Stimulated activated CD8-positive, alpha-beta memory T cell treated with anti-CD3 and anti-CD28 coated beads, Interleukin-4, amount 100 ng/mL, for 4 hours (primary cell): Measurements from ENCODE around the gene ATG13.
"Not testable (repeated sequence)": the region's sequence is repeated elsewhere in the genome, so short reads cannot be mapped to it uniquely, and the experiment has no call there.

Source experiments
- DNase-seq, 2 donors: peaks; one replicate each; pipeline ENCODE4 v3.0.0-alpha.2; 2020; ENCODE audit warnings: low read depth in 2 of 2, low spot score in 1 of 2

Gene ATG13

GRCh38 chr11:46642627-46643335 is 25.4 kb downstream of the ATG13 start:
- DNase-seq: no peak

DNA sequence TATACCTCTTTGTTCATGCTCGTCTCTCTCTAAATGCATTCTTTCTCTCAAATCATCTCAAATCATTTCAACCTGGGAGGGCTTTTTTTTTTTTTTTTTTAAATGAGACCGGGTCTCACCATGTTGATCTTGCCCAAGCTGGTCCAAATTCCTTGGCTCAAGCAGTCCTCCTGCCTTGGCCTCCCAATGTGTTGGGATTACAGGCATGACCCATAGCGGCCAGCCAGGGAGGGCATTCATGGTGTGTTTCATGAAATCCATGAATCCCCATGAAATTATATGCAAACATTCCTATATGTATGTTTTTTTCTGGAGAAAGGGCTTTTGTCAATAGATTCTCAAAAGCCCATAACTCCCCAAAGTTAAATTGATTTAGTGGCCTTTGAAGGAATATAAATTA is 26.2 kb downstream of the ATG13 start:
- DNase-seq: no peak

- DNase-seq: no peak
Observed at GRCh38 chr11:46643986-46644385, 26.6 kb downstream of the ATG13 start.

DNA sequence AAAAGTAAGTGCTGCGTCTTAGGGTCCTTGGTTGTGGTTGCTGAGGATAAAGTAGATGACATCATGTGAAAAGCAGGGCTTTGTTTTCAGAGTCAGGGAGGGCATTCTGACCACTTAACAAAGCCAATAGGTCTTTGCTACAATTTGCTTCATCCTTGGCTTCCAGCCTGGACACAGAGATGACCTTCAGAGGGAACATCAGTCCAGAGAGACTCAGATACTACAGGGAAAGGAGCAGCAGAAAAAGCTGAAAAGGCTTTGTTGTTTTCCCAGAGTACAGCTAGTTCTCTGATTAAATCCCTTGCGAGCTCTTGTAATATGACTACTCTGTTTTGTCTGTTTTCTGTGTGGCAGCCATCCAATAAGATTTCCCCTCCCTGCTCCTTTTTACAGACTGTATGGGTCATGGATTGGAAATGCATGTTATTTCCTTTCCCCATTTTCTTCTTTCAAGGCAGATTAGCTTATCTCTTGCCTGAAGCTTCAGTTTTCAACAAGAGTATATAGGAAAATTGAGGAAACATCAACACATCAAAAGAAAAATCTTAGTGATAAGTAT is 31.9 kb downstream of the ATG13 start:
- DNase-seq: no peak

DNA sequence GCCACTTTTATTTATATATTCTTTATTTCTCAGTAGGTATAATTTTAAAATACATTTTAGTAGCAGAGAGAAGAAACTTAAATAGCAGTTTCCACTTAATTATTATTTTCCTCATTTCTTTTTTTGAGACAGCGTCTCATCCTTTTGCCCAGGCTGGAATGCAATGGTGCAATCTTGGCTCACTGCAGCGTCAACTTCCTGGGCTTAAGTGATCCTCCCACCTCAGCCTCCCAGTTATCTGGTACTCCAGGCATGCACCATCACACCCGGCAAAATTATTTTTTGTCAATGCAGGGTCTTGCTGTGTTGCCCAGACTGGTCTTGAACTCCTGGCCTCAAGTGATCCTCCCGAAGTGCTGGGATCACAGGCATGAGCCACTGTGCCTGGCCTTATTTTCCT is 38.3 kb downstream of the ATG13 start:
- no peak for DNase-seq

GRCh38 chr11:46657186-46657585 is 39.8 kb downstream of the ATG13 start:
- no peak for DNase-seq

GRCh38 chr11:46658259-46658658 is 40.9 kb downstream of the ATG13 start:
- DNase-seq: no peak

DNA sequence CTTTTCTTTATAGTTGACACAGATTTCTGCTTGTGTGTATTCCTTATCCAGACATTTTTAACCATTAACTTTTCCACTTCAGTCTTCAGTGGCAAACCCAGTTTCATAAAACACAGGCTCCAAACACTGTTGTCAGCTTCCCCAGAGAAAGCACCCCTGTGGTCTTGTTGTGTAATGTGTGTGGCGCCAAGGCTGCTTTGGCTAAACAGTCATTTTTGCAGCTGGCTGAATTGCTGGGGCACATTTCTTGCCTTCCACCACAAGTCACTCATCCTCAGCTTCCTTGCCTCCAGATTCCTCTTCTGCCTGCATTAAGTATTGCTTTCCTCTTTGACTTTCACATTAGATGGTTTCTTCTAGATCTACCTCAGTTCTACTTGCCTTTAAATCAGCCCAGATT is 42.6 kb downstream of the ATG13 start:
- no peak for DNase-seq

GRCh38 chr11:46661836-46662235 is 44.5 kb downstream of the ATG13 start:
- DNase-seq: no peak

GRCh38 chr11:46662366-46662765 is 45.0 kb downstream of the ATG13 start:
- no peak for DNase-seq

DNA sequence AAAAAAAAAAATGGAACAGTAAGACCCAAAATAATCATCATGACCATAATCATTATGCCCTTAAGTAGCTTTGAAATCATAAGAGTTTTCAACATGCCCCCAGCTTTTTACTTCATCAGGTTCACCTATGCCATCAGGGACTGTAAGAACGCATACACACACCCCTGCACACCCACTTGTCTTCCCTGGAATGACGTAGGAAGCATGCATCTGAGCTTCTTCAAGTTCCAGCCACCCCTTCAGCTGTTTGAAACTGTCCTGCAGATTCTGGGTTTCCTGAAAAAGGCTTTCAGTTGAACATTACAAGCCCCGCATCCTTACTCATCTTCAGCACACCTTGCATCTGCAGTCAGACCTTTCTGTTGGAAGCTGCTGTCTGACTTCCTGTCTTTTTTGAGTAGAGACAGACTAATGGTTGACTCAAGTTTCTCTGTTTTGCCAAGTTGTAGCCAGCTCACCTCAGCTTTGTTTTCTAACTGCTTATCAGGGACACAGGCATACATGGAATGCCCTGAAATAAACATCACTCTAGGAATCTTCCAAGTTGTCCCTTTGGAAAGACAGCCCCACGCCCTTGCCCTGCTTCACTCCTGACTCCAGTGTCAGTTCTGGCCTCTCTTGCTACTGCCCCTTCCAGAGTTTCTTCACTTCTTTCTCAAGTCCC is 46.1 kb downstream of the ATG13 start:
- no peak for DNase-seq

GRCh38 chr11:46664612-46665011 is 47.3 kb downstream of the ATG13 start:
- DNase-seq: no peak

DNA sequence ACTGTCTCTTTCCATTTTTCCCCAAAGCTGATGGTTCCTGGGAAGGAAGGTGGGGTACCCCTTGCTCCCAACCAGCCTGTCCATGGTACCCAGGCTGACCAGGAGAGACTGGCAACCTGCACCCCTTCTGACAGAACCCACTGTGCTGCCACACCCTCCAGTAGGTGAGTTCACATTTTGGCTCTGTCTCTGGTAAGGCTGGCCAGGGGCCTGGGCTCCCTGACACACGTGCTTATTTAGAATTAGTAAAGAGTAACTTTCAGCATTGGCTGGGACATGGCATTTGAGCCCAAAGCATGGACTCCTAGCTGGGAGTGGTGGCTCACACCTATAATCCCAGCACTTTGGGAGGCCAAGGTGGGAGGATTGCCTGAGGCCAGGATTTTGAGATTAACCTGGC is 48.0 kb downstream of the ATG13 start:
- no peak for DNase-seq

DNA sequence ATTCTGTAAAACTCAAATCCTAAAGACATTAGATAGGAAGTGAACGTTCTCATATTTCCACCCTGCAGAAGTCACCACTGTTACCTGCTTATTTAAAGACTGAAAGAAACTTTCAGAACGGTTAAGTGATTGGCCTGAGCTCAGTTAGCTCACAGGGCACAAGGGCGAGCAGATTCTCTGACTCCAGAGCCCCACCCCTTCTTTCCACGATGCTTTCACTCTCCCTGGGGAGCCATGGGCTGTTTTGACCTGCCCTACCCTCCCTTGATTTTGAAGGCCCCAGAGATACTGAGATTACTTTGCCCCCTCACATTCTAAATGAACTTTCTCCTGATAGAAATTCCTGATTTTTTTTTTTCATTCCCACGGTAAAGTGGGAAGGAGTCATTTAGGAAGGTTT is 49.2 kb downstream of the ATG13 start:
- no peak for DNase-seq

DNA sequence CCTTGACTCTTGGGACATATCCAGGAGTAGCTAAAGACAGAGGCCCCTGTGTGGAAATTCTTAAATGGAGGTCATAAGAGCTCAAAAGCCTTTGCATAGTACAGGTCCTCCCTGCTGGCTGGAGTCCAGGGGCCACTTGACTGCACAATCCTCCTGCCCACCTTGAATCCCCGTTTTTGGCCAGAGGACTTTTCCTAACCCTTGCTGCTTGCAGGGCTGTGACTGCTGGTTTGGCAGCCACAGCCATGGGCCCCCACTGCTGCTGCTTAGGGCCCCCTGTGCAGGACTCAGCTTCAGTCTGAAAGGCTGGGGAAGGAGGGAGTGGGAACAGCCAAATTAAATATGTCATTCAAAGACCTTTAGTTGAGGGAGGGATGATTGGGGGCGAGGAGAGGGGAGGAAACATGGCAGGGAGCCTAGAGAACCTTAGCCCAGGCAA is 49.7 kb downstream of the ATG13 start:
- DNase-seq: no peak

DNA sequence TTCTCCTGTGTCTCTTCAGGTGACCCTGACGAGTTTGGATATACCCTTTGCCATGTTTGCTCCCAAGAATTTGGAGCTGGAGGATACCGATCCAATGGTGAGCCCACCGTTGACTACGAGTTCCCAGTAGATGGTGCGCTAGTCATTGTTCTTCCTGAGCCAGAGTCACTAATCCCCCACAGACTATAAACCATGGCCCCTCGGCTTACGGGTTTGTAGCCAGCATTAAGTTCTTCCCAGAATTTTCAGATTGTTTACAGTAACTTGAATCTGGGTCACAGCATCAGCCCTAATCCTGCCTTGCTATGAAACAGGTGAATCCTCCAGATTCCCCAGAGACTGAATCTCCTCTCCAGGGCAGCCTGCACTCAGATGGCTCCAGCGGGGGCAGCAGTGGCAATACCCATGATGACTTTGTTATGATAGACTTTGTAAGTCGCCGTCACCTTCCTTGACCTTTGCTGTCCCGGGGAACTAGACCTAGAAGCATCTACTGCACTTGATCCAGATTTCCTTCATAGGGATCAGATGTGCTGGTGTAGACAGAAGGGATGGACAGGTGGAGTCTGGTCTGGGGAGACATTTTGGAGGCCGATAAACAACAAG is 51.2 kb downstream of the ATG13 start:
- no peak for DNase-seq

DNA sequence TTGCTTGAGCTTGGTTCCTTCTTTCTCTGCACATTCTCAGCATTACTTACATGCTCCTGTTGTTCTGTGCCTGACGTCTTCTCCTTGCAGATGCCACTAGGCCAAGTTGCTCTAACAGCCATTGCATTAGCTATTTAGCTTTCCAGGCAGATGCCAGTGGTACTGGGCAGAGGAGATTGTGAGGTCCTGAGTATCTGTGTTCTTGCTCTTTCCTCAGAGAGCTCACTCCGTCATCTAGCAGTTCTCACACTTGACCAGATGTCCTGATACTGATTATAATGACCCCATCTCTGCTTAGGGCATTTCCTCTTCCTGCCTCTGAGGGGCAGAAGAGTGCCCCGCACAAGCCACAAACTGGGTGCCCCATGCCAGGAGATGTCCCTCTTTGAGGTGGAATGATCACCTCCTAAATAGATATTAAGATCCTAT is 52.4 kb downstream of the ATG13 start:
- DNase-seq: no peak

DNA sequence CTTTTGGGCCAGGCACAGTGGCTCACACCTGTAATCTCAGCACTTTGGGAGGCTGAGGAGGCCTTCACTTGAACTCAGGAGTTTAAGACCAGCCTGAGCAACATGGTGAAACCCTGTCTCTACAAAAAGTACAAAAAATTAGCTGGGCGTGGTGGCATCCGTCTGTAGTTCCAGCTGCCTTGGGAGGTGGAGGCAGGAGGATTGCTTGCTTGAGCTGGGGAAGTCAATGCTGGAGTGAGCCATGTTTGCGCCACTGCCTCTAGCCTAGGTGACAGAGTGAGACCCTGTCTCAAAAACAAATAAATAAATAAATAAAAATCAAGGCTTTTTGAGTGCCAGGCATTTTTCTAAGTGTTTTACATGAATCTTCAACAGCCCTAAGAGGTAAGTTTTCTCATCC is 53.2 kb downstream of the ATG13 start:
- DNase-seq: not testable (repeated sequence)

DNA sequence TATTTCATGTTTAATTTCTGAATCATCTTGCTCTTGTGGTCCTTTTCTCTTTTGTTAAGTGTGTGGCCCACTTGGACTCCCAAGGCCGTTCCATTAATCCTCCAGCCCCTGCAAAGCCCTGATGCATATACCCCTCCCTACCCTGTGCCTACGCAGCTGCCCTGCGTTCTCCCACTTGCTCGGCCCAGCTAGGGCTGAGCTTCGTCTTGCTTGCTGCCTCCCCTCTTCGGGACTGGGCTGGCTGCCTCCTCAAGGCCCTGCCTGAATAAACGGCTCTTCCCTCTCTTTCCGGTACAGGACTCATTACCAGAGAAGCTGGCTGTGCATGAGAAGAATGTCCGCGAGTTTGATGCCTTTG is 54.6 kb downstream of the ATG13 start:
- DNase-seq: no peak

DNA sequence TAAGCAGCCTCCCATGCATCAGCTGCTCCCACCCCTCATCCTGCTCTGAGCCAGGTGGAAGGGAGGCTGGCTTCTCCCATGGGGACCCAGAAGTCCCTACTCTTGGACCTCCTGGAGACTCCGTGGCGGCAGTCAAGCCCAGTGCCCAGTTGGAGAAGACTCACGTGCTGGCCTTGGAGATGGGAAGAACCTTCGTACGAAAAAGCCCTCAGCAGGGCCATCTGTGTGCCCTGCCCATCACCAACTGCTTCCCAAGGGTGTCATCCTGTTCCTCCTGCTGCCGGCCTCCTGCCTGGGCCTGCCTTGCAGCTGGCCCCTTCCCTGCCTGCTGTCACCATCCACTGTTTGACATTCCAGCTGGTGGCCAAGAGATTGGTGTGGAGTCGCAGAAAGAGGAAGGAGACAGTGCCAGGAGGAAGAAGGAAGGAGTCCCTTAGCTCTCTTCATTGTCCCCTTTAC is 55.1 kb downstream of the ATG13 start:
- DNase-seq: no peak

DNA sequence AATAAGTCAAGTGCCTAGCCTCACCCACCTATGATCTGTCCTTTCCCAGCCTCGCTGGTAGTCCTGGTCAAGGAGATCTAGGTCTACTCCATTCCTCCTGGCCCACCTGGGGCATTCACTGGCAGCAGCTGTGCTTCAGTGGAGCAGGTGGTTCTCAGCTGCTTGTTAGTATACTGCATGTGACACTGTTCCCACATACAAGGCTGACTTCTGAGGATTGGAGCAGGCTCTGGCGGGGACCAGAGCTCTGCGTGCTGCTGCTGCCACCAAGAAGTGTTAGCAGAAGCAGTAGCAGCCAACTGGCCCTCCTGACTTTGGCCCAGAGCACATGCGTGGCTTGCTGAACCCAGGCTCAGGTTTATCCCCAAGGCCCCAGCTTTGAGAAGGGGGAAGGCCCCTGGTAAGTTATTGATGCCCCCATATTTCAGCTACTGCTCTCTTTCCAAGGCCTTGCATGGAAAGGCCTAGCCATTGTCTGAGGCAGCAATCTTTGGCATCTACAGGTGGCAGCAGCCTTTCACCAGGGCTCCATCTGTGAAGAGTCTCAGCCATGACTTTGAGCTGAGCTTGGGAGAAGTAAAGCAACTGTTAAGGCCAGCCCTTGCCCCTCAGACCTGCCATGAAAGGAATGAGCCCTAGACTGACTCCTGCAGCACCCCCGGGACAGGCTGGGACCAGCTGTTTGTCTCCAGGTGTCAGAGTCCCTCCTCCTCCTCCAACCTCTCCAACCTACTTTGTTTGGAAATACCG is 56.5 kb downstream of the ATG13 start:
- no peak for DNase-seq
